Placental epithelial cell (primary cell): ENCODE results near the gene ADAMTSL4. TPM values are rescaled to one million over a fixed set of nuclear protein-coding genes. Genes with fewer than 3 reads are reported as not detected.
A peak's percentile ranks its signal among the peaks of the same experiment; 100 is the strongest.

Experiments used
- small RNA-seq: library from RNA; depleted of rRNA; stranded (forward); fragments of <200 nt; gene quantifications from one replicate; pipeline ENCODE3, GENCODE V24; 2012
- total RNA-seq: library from RNA; depleted of rRNA; stranded (reverse); fragments of >200 nt; gene quantifications from 2 replicates; pipeline ENCODE4 v1.2.3, GENCODE V29; 2012

Gene ADAMTSL4
- total RNA-seq = 3.5 and 34.5 TPM in 2 replicates

GRCh38 chr1:150548632-150549495 lies at the start of gene ADAMTSL4:
TSS of gene ADAMTSL4 (plus strand) at chr1:150549408. CDS start at chr1:150552289, 2,881 bp downstream.

DNA sequence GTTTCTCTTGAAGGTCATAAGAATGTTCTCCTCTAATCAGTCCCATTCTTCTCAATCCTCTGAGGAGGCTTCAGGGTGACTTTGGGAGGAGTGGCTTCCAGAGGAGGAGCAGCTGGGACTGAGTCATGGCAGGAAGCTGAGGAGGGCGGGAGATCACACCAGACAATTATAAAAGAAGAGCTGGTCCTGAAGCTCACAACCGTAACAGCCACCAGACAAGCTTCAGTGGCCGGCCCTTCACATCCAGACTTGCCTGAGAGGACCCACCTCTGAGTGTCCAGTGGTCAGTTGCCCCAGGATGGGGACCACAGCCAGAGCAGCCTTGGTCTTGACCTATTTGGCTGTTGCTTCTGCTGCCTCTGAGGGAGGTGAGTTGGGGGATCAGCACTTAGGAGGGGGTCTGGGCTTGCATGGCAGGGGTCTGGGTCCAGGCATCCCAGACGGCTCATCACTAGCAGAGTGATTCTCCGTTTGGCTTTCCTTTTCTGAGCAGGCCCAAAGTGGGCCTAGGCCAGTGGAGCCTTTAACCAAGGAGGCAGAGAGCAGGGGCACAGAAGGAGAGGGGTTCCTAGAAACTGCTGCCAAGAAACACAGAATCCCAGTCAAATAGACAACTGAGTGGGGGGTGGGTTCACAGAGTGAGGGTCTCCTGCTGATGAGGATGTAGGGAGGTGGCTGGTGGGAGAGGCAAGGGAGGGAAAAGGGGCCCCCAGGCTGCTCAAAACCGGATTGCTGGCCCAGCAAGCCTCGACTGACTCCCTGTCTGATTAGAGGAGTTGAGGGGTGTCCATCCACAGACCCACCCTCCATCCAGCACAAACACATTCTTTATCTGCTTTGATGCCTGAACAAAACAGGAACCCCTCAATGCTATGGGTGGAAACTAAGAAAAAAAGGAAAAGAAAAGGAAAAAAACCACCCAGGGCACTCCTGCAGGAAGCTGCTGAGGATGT lies 41.0 kb upstream of the ADAMTSL4 start, which contains the start of gene ECM1:
TSS of gene ECM1 (plus strand) at position 198 of the 953 bp plus-strand sequence. CDS start at position 299, 101 bp downstream.

DNA sequence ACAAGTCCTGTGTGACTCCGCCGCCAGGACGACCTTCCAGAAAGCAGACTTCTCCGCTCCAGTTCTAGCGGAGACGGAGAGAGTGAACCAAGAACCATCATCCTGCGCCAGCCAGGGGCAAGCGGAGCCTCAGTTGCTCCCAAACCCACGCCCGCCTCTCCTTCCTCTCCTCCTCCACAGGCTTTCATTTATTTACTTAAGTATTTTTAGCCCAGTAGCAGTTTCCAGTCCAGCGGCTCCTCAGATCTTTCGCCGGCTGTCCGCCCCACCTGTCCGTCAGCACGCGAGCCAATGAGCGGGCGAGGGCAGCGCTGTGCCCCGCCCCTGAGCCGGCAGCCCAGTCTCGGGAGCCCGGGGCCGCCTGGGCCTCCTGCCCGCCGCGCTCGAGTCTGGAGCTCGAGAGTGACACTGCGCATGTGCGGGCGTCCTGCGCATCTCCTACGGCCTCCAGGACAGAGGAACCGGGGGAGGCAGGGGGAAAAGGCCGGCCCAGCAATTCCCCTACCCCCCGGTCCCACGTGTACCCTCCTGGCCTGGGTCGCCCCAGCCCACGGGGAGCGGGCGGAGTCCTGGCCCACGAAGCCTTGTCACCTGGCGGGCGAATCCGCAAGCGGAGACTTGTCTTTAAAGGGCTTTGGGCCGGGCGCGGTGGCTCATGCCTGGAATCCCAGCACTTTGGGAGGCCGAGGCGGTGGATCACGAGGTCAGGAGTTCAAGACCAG lies 33.7 kb upstream of the ADAMTSL4 start, which contains the start of gene FALEC:
TSS of gene FALEC (plus strand) at position 425 of the 722 bp plus-strand sequence.

GRCh38 chr1:150579110-150579944 lies 30.1 kb downstream of the ADAMTSL4 start, which contains the start of gene MCL1:
TSS of gene MCL1 (minus strand) at chr1:150579610. CDS start at chr1:150579530, 80 bp downstream.

Small RNAs within 50 kb of the gene (small RNA-seq; reads per million reads assigned to genes)
- gene MIR4257 = not detected
- not detected for gene RF00015
- 0.12 reads per million for gene RF00561
- gene RN7SL473P = not detected
- 0.29 reads per million, percentile 5 among the genes with 10 or more reads in this experiment for gene RN7SL600P

Other genes starting within 250 kb of the ADAMTSL4 start
- gene PRPF3, start 227.9 kb upstream of the ADAMTSL4 start, total RNA-seq = 37.6 and 40.4 TPM in 2 replicates
- gene RPRD2, start 185.3 kb upstream of the ADAMTSL4 start, total RNA-seq = 9.0 and 10.2 TPM in 2 replicates
- 16.9 and 20.9 TPM in 2 replicates for gene TARS2, start 62.0 kb upstream of the ADAMTSL4 start, total RNA-seq
- 18.4 and 27.9 TPM in 2 replicates for gene ECM1, start 41.3 kb upstream of the ADAMTSL4 start, total RNA-seq
- gene FALEC, start 33.7 kb upstream of the ADAMTSL4 start, total RNA-seq = not detected in 2 replicates
- gene MCL1, start 30.2 kb downstream of the ADAMTSL4 start, total RNA-seq = 226 and 247 TPM in 2 replicates
- 61.8 and 65.2 TPM in 2 replicates for gene ENSA, start 80.2 kb downstream of the ADAMTSL4 start, total RNA-seq
- gene GOLPH3L, start 147.7 kb downstream of the ADAMTSL4 start, total RNA-seq = 10.2 and 11.8 TPM in 2 replicates
- gene HORMAD1, start 171.5 kb downstream of the ADAMTSL4 start, total RNA-seq = not detected in 2 replicates
- gene CTSS, start 216.4 kb downstream of the ADAMTSL4 start, total RNA-seq = 0.65 and 1.2 TPM in 2 replicates